ENCODE results near the gene CREB1. TPM values are rescaled to one million over a fixed set of nuclear protein-coding genes. Genes with fewer than 3 reads are reported as not detected.

Gene CREB1
- total and polyA plus RNA-seq, 11 donors: 4.3 to 58.9 (median 48.9) TPM

- intact Hi-C loops (cut with DNase I): no loop called here
- TF ChIP-seq POLR2A (IDR thresholded peaks at IDR 0.05) (no peak), CTCF (IDR thresholded peaks at IDR 0.05) (no peak)
- H3K36me3 ChIP-seq: peaks cover 0 to 83% (median 70%) of the 10 kb centered on the region in 9 donors
- no peak overlapping the region for H3K4me3 ChIP-seq
- H3K9me3 ChIP-seq: peaks cover 0 to 14% (median 2%) of the 10 kb centered on the region in 12 donors
- no peaks in the 10 kb centered on the region for H3K27me3 ChIP-seq
- H3K27ac ChIP-seq: no peak overlapping the region
- no peaks in the 10 kb centered on the region for H3K4me1 ChIP-seq
- no peak for ATAC-seq
- WGBS, 4 donors: 88 to 99% (median 97%) methylated on average over 7 of the region's 7 CpGs
- DNase-seq: no peak
Measured at GRCh38 chr2:207587305-207587704, 57.5 kb downstream of the CREB1 start.

- Histone ChIP-seq H3K27me3 (no peaks in the 10 kb centered on the region), H3K4me1 (no peaks in the 10 kb centered on the region), H3K27ac (no peak overlapping the region), H3K4me3 (no peak overlapping the region), H3K36me3 (peaks cover 0 to 79% (median 68%) of the 10 kb centered on the region in 9 donors), H3K9me3 (peaks cover 0 to 21% (median 3%) of the 10 kb centered on the region in 12 donors)
- ATAC-seq (no peak), DNase-seq (no peak)
- intact Hi-C loops (cut with DNase I): no loop called here
- TF ChIP-seq CTCF (IDR thresholded peaks at IDR 0.05) (no peak), POLR2A (IDR thresholded peaks at IDR 0.05) (no peak)
Measured at GRCh38 chr2:207589143-207589542, 59.4 kb downstream of the CREB1 start.

GRCh38 chr2:207593277-207593676 lies 63.5 kb downstream of the CREB1 start:
- no peak for TF ChIP-seq POLR2A (IDR thresholded peaks at IDR 0.05)
- TF ChIP-seq CTCF (IDR thresholded peaks at IDR 0.05): no peak
- no peak for ATAC-seq
- H3K27ac ChIP-seq: no peak overlapping the region
- no peaks in the 10 kb centered on the region for H3K27me3 ChIP-seq
- H3K36me3 ChIP-seq: peaks cover 0 to 82% (median 69%) of the 10 kb centered on the region in 9 donors
- intact Hi-C loops (cut with DNase I): no loop called here
- peaks cover 0 to 21% (median 3%) of the 10 kb centered on the region in 12 donors for H3K9me3 ChIP-seq
- H3K4me3 ChIP-seq: no peak overlapping the region
- H3K4me1 ChIP-seq: no peaks in the 10 kb centered on the region
- no peak for DNase-seq

- H3K36me3 ChIP-seq: peaks cover 0 to 84% (median 71%) of the 10 kb centered on the region in 9 donors
- no peak for DNase-seq
Measured at GRCh38 chr2:207594264-207594663, 64.5 kb downstream of the CREB1 start.

More at GRCh38 chr2:207594264-207594663, 64.5 kb downstream of the CREB1 start:
- intact Hi-C loops (cut with DNase I): no loop called here
- ATAC-seq: no peak
- TF ChIP-seq POLR2A (IDR thresholded peaks at IDR 0.05) (no peak), CTCF (IDR thresholded peaks at IDR 0.05) (no peak)
- WGBS, 4 donors: 73 to 86% (median 80%) methylated on average over 3 of the region's 3 CpGs
- Histone ChIP-seq H3K4me1 (no peaks in the 10 kb centered on the region), H3K27me3 (no peaks in the 10 kb centered on the region), H3K27ac (no peak overlapping the region), H3K4me3 (no peak overlapping the region), H3K9me3 (peaks cover 0 to 21% (median 3%) of the 10 kb centered on the region in 12 donors)

All from heart left ventricle (tissue), 16 donors.